ENCODE measurements around the gene CLDN1. TPM values are rescaled to one million over a fixed set of nuclear protein-coding genes. Genes with fewer than 3 reads are reported as not detected.

Gene CLDN1
- total RNA-seq, result 155 and 169 TPM in 2 replicates

DNA sequence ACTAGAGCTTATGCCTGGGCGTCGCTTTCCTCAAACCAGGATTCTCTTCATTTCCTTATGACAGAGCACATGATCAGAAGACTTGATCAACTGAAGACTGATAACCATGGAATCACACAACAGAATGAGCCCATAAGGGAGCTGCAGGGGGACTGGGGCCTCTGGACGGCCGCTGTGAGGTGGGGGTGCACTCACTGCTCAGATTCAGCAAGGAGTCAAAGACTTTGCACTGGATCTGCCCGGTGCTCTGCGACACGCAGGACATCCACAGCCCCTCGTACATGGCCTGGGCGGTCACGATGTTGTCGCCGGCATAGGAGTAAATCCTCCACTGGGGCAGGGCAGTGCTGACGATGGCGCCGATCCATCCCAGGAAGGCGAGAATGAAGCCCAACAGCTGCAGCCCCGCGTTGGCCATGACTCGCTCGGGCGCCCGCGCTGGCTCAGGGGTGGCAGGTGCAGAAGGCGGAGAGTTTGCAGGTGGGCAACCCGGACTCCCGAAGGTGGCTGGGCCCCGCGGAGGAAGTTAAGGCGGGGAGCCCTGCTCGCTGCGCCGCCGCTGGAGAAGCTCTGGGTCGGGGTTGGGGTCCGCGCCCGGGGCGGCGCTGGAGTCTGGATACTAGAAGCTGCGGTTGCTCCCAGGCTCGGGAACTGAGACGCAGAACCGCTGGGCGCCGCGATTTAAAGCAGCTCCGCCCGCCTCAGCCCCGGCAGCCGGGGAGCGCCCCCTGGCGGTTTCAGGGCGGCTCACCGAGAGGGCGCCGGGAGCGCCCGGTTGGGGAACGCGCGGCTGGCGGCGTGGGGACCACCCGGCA lies at the start of gene CLDN1:
Gene CLDN1, minus strand, starts transcription at position 658 of the 815 bp plus-strand sequence. Its CDS starts 240 bp downstream, at position 418.
- H3K4me3 ChIP-seq (ENCODE audit: low read depth, low read length), result peak within 1 kb of the TSS; percentile 88
- DNase-seq (ENCODE audit: low read depth), result no peak
- peak; percentile 85 for TF ChIP-seq CTCF (conservative IDR thresholded peaks at IDR 0.05; ENCODE audit: low read depth, low read length)

DNA sequence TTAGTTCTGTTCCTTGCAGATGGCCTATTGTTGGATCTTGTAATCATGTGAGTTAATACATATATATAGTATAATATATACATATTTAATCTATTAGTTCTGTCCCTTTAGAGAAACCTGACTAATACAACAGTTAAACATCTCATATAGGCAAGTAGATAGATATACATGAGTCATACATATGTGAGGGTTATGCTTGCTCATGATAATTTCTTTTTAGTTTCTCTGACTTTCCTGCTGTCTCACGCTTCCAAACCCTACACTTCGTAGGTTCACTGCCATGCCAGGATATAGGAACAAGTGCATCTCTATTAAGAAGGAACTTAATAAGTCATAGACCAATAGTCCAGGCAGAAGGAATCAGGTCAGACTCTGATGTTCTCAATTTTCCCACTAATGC lies 48.9 kb upstream of the CLDN1 start:
- no peak for DNase-seq (ENCODE audit: low read depth)
- H3K4me3 ChIP-seq (ENCODE audit: low read depth, low read length), result no peak overlapping the region
- TF ChIP-seq CTCF (conservative IDR thresholded peaks at IDR 0.05; ENCODE audit: low read depth, low read length), result no peak

- no peak for DNase-seq (ENCODE audit: low read depth)
- no peak for TF ChIP-seq CTCF (conservative IDR thresholded peaks at IDR 0.05; ENCODE audit: low read depth, low read length)
- H3K4me3 ChIP-seq (ENCODE audit: low read depth, low read length), result no peak overlapping the region
Observed at GRCh38 chr3:190370369-190370768, 48.1 kb upstream of the CLDN1 start.

DNA sequence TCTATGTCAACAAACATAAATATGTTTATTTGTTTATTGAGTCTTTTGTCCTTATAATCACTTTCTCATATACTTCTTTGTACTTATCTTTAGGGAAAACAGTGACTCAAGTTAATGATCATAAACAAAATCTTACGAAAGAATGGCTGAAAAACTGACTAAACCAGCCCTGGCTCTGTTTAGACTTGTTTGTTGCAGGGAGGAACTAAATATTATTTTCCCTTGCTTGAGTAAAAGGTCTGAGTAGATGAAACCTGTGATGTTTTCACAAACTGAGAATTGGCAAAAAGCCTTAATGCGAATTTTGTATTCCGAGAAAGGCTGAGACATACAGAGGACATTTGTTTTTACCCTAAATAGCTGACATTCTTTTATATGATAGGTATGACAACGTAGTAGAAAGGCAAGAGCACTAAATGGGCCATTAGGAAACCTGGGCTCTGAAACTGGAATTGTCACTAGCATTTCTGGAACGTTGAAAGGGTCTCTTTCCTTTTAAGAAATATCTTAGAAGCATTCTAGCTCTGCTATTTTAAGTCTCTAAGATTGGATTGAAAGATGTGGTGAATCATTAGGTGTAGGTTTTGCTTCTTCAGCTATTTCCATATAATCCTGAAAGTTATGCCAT lies 47.5 kb upstream of the CLDN1 start:
- DNase-seq (ENCODE audit: low read depth), result no peak
- H3K4me3 ChIP-seq (ENCODE audit: low read depth, low read length), result no peak overlapping the region
- TF ChIP-seq CTCF (conservative IDR thresholded peaks at IDR 0.05; ENCODE audit: low read depth, low read length), result no peak

DNA sequence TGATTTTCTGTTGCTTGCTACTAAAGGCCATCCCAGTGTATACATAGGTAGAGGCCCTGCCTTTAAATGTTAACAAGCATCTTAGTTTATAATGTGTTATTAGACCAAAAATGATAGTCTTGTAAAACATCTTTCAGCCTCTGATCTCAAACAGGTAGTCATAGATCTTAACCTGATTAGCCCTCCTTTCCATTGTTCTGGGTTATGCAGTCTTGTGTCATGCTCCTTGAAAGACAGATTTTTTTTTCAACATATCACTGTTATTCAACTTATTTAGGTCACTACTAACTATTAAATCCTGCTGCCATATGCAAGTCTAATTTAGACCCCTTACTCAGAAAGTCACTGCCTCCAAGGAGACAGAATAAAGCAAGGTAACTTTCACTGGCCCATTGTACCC lies 46.6 kb upstream of the CLDN1 start:
- no peak for DNase-seq (ENCODE audit: low read depth)
- TF ChIP-seq CTCF (conservative IDR thresholded peaks at IDR 0.05; ENCODE audit: low read depth, low read length), result no peak
- no peak overlapping the region for H3K4me3 ChIP-seq (ENCODE audit: low read depth, low read length)

GRCh38 chr3:190366133-190366532 lies 43.9 kb upstream of the CLDN1 start:
- no peak for DNase-seq (ENCODE audit: low read depth)
- no peak overlapping the region for H3K4me3 ChIP-seq (ENCODE audit: low read depth, low read length)
- TF ChIP-seq CTCF (conservative IDR thresholded peaks at IDR 0.05; ENCODE audit: low read depth, low read length), result no peak

All from epithelial cell of proximal tubule (primary cell).